KMS-11 (cell line): ENCODE data around the gene TULP1.

Experiments
- H2AFZ ChIP-seq: fragments of 200-600 bp; sonication (generic); 2 replicates; pipeline ENCODE4 v1.6.1; 2016; ENCODE audit warnings: antibody characterized with exemption, mixed run types, low read depth
- H3K27ac ChIP-seq: fragments of 200-600 bp; sonication (generic); 2 replicates; pipeline ENCODE4 v1.6.1; 2016; ENCODE audit warnings: mild to moderate bottlenecking, mixed run types
- H3K27me3 ChIP-seq: fragments of 200-600 bp; sonication (generic); 2 replicates; pipeline ENCODE4 v1.6.1; 2017; ENCODE audit warnings: mild to moderate bottlenecking, low read depth, mixed run types, moderate library complexity; ENCODE audit not compliant: insufficient read depth
- H3K36me3 ChIP-seq: fragments of 200-600 bp; sonication (generic); 2 replicates; pipeline ENCODE4 v1.6.1; 2017; ENCODE audit warnings: mild to moderate bottlenecking, mixed run types; ENCODE audit not compliant: insufficient read depth
- H3K4me1 ChIP-seq: fragments of 200-600 bp; sonication (generic); 2 replicates; pipeline ENCODE4 v1.6.1; 2016; ENCODE audit warnings: mild to moderate bottlenecking, low read depth, mixed run types; ENCODE audit not compliant: poor library complexity, severe bottlenecking
- H3K4me2 ChIP-seq: fragments of 200-600 bp; sonication (generic); 2 replicates; pipeline ENCODE4 v1.7.0; 2016; ENCODE audit warnings: mild to moderate bottlenecking, mixed run types
- H3K4me3 ChIP-seq: fragments of 200-600 bp; sonication (generic); IDR thresholded peaks from 2 replicates; pipeline ENCODE4 v1.6.1; 2017; ENCODE audit warnings: low read depth, low read length, mixed read lengths; ENCODE audit not compliant: insufficient read depth
- H3K79me2 ChIP-seq: fragments of 200-600 bp; sonication (generic); 2 replicates; pipeline ENCODE4 v1.6.1; 2016; ENCODE audit warnings: low read depth, mixed run types; ENCODE audit not compliant: insufficient read depth
- H3K9ac ChIP-seq: fragments of 200-600 bp; sonication (generic); 2 replicates; pipeline ENCODE4 v1.6.1; 2016; ENCODE audit warnings: mild to moderate bottlenecking, mixed run types
- H4K20me1 ChIP-seq: fragments of 200-600 bp; sonication (generic); 2 replicates; pipeline ENCODE4 v1.6.1; 2016; ENCODE audit warnings: mild to moderate bottlenecking, mixed run types; ENCODE audit not compliant: insufficient read depth
- TF ChIP-seq, protein P1 (sequence below): fragments of 200-600 bp; sonication (generic); conservative IDR thresholded peaks from 2 replicates; pipeline ENCODE4 v1.6.1; 2017; ENCODE audit warnings: low read depth, mild to moderate bottlenecking, antibody characterized with exemption, low read length, moderate library complexity, mixed read lengths

Gene TULP1

DNA sequence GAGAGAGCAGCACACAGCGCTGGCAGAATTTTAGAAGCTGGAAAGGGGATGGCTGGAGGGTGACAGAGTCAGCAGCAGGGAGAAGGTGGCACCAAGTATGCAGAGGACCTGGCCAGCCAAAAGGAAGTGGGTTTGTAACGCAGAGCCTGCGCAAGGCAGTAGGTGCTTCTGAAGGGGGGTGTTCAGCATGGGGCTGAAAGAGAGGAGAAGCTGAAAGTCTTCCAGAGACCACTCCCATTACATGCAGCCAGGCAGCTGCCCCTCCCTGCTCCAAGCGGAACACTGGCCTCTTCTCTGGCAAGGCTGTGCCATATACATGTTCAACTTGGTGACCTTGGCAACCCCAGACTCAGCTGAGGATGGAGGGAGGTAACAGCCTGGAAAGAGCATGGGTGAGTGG lies 42.1 kb upstream of the TULP1 start:
- Histone ChIP-seq H3K4me3 (no peak overlapping the region), H3K36me3 (no peaks in the 10 kb centered on the region), H2AFZ (no peak overlapping the region), H3K27me3 (no peaks in the 10 kb centered on the region), H3K4me1 (no peaks in the 10 kb centered on the region), H4K20me1 (no peaks in the 10 kb centered on the region), H3K27ac (no peak overlapping the region), H3K4me2 (no peak overlapping the region), H3K9ac (no peak overlapping the region), H3K79me2 (no peaks in the 10 kb centered on the region)
- TF ChIP-seq, protein P1, sequence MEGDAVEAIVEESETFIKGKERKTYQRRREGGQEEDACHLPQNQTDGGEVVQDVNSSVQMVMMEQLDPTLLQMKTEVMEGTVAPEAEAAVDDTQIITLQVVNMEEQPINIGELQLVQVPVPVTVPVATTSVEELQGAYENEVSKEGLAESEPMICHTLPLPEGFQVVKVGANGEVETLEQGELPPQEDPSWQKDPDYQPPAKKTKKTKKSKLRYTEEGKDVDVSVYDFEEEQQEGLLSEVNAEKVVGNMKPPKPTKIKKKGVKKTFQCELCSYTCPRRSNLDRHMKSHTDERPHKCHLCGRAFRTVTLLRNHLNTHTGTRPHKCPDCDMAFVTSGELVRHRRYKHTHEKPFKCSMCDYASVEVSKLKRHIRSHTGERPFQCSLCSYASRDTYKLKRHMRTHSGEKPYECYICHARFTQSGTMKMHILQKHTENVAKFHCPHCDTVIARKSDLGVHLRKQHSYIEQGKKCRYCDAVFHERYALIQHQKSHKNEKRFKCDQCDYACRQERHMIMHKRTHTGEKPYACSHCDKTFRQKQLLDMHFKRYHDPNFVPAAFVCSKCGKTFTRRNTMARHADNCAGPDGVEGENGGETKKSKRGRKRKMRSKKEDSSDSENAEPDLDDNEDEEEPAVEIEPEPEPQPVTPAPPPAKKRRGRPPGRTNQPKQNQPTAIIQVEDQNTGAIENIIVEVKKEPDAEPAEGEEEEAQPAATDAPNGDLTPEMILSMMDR = no peak

DNA sequence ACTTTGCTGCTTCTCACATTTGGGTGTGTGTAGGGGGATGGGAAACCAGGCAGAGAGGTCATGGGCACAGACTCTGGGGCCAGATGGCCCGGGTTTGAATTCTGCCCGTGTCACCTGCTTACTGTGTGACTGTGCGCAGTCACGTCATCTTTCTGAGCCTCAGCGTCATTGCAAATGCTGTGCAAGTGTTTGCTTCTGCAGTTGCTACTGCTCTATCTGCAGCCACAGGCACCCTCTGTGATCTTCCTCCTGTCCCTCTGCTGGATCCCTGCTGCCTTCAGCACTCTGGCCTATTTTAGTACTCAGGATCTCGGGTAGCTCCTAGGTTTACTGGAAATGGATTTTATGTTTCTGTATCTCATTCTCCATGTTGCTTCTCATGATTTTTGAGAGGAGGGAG lies 40.6 kb upstream of the TULP1 start:
- Histone ChIP-seq H3K27ac (no peak overlapping the region), H3K4me2 (no peak overlapping the region), H2AFZ (no peak overlapping the region), H4K20me1 (no peaks in the 10 kb centered on the region), H3K4me1 (no peaks in the 10 kb centered on the region), H3K27me3 (no peaks in the 10 kb centered on the region), H3K36me3 (no peaks in the 10 kb centered on the region), H3K9ac (no peak overlapping the region), H3K79me2 (no peaks in the 10 kb centered on the region), H3K4me3 (no peak overlapping the region)
- TF ChIP-seq, protein P1 = no peak

DNA sequence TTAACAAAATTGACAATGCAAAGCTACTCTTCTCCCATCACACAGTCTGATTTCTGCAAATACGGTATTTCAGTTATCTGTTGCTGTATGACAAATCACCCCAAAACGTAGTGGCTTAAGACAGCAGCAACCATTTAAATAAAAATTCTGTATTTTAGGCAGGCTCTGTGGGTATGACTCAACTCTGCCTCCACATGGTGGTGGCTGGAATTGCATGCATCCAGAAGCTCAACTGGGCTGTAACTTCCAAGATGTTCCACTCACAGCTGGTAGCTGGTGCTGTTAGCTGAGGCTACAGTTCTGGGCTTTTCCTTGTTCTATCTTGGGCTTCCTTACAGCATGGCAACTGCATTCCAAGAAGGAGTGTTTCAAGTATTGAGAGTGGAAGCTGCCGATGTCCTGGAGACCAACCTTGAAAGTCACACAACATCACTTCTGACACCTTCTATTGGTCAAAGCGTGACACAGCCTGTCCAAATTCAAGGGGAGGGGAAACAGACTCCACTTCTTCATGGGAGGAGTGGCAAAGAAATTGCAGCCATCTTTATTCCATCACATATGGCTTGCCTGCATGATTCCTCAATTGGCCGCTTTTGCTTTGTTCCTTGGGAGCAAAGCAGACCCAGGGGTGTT lies 39.7 kb upstream of the TULP1 start:
- H3K27me3 ChIP-seq = no peaks in the 10 kb centered on the region
- H3K36me3 ChIP-seq = no peaks in the 10 kb centered on the region
- H3K4me2 ChIP-seq = no peak overlapping the region
- no peak overlapping the region for H3K27ac ChIP-seq
- no peaks in the 10 kb centered on the region for H3K4me1 ChIP-seq
- no peaks in the 10 kb centered on the region for H4K20me1 ChIP-seq
- no peaks in the 10 kb centered on the region for H3K79me2 ChIP-seq
- TF ChIP-seq, protein P1 = peak; percentile 95
- H3K9ac ChIP-seq = no peak overlapping the region
- H3K4me3 ChIP-seq = no peak overlapping the region
- no peak overlapping the region for H2AFZ ChIP-seq

DNA sequence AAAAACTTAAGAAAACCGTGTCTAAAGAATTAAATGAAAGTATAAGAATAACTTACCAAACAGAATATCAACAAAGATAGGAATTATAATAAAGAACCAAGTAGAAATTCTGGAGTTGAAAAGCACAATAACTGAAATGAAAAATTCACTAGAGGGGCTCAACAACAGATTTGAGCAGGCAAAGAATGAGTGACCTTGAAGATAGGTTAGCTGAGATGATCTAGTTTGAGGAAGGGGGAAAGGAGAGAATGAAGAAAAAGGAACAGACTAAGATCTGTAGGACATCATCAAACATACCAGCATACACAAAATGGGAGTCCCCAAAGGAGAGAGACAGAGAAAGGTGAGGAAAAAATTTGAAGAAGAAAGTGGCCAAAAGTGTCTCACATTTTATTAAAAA lies 37.7 kb upstream of the TULP1 start:
- Histone ChIP-seq H3K9ac (no peak overlapping the region), H3K4me1 (no peaks in the 10 kb centered on the region), H4K20me1 (no peaks in the 10 kb centered on the region), H3K79me2 (no peaks in the 10 kb centered on the region), H3K4me3 (no peak overlapping the region), H3K27me3 (no peaks in the 10 kb centered on the region), H2AFZ (no peak overlapping the region), H3K4me2 (no peak overlapping the region), H3K36me3 (no peaks in the 10 kb centered on the region), H3K27ac (no peak overlapping the region)
- TF ChIP-seq, protein P1 = no peak
